HepG2 (cell line): ENCODE measurements around the gene ARHGEF1. TPM values are rescaled to one million over a fixed set of nuclear protein-coding genes. Genes with fewer than 3 reads are reported as not detected.

ENCODE experiments used
- ATAC-seq: fragments of 200-7000 bp; cut with Tn5 transposase; 3 replicates; pipeline ENCODE4 v1.9.1; 2020; ENCODE audit warnings: mild to moderate bottlenecking, moderate library complexity
- BruUV-seq: library from RNA; stranded (reverse); fragments of 400-500 nt; replicated peaks from 2 replicates; lab custom pipeline; 2021; lab: Mats Ljungman, UMichigan
- CTCF ChIA-PET: fragments of 300-600 bp; formaldehyde crosslinking; extraction: SDS; loops from one replicate; lab custom pipeline; 2021; ENCODE audit warnings: low total read pairs, inconsistent platforms, low intra/inter-chr PET ratio; lab: Yijun Ruan, JAX
- POLR2A ChIA-PET: fragments of 350-600 bp; sonication (Branson Sonifier 250); formaldehyde crosslinking; loops from one replicate; lab custom pipeline; 2020; ENCODE audit warnings: antibody characterized with exemption, inconsistent platforms; lab: Yijun Ruan, JAX
- DNase-seq: peaks from one replicate; pipeline ENCODE4 v3.0.0-alpha.2; 2015; ENCODE audit warnings: low spot score
- FAIRE-seq: peaks from 3 replicates; lab custom pipeline; 2011; peaks lifted over from hg19 to GRCh38; lab: Jason Lieb, UNC
- H2AFZ ChIP-seq: one replicate; pipeline ENCODE4 v1.6.1; 2011; ENCODE audit warnings: low read length, inconsistent platforms
- H3K27ac ChIP-seq: fragments of 300-600 bp; 3 replicates; pipeline ENCODE4 v1.8.0; 2011; ENCODE audit warnings: mixed run types, mild to moderate bottlenecking, mixed read lengths, low read length, inconsistent platforms; ENCODE audit not compliant: insufficient read depth; ENCODE audit errors: extremely low read length
- H3K27me3 ChIP-seq, 2 experiments: fragments of 200-600 bp in 1 of 2; 2 replicates in 1 of 2; 3 replicates in 1 of 2; pipeline versions ENCODE4 v1.6.0 to v1.8.0; 2011; ENCODE audit warnings: low read length in 2 of 2, mild to moderate bottlenecking in 2 of 2, moderate library complexity in 2 of 2, inconsistent platforms in 1 of 2; ENCODE audit not compliant: insufficient read depth in 2 of 2, control insufficient read depth in 1 of 2
- H3K36me3 ChIP-seq, 2 experiments: fragments of 200-600 bp in 1 of 2; replicated peaks in 1 of 2; 2 replicates in 1 of 2; 3 replicates in 1 of 2; pipeline versions ENCODE4 v1.5.1 to v1.8.0; 2011; ENCODE audit warnings: low read length in 2 of 2, inconsistent platforms in 1 of 2; ENCODE audit not compliant: insufficient read depth in 2 of 2, control insufficient read depth in 1 of 2
- H3K4me1 ChIP-seq: 2 replicates; pipeline ENCODE4 v1.5.1; 2012; ENCODE audit warnings: low read length, inconsistent platforms; ENCODE audit not compliant: insufficient read depth
- H3K4me2 ChIP-seq: 2 replicates; pipeline ENCODE4 v1.6.0; 2011; ENCODE audit warnings: low read depth, low read length, inconsistent platforms
- H3K4me3 ChIP-seq, 3 experiments: fragments of 200-600 bp in 1 of 3; sonication (generic), shearing (Covaris generic) in 1 of 3; replicated peaks in 1 of 3; 2 replicates each; pipeline ENCODE4 v1.5.1; 2011 to 2016; ENCODE audit warnings: low read length in 3 of 3, inconsistent platforms in 2 of 3, low read depth in 2 of 3, mild to moderate bottlenecking in 2 of 3, control low read depth in 1 of 3, mixed read lengths in 1 of 3; ENCODE audit not compliant: insufficient read depth in 1 of 3
- H3K79me2 ChIP-seq: one replicate; pipeline ENCODE4 v1.6.1; 2011; ENCODE audit warnings: low read length, inconsistent platforms; ENCODE audit not compliant: insufficient read depth
- H3K9ac ChIP-seq: 2 replicates; pipeline ENCODE4 v1.6.0; 2011; ENCODE audit warnings: mild to moderate bottlenecking, low read depth, low read length, inconsistent platforms; ENCODE audit not compliant: insufficient read depth
- H3K9me3 ChIP-seq: 2 replicates; pipeline ENCODE4 v1.5.1; 2012; ENCODE audit warnings: mild to moderate bottlenecking, low read length
- H4K20me1 ChIP-seq: 2 replicates; pipeline ENCODE4 v1.6.0; 2011; ENCODE audit warnings: inconsistent platforms, mild to moderate bottlenecking, low read length, moderate library complexity; ENCODE audit not compliant: insufficient read depth
- AKAP8 ChIP-seq: sonication (generic); formaldehyde crosslinking; IDR thresholded peaks from 2 replicates; pipeline ENCODE4 v1.5.1; 2020; ENCODE audit warnings: mild to moderate bottlenecking, missing genetic modification reagents
- FOXC1 ChIP-seq: sonication (generic); formaldehyde crosslinking; IDR thresholded peaks from 2 replicates; pipeline ENCODE4 v1.8.0; 2022; ENCODE audit warnings: mild to moderate bottlenecking, missing genetic modification reagents, borderline replicate concordance
- KAT8 ChIP-seq: IDR thresholded peaks from 2 replicates; pipeline ENCODE4 v1.6.1; 2016; ENCODE audit warnings: missing genetic modification reagents, missing compliant biosample characterization
- MBNL3 ChIP-seq: fragments of 250-450 bp; sonication (Bioruptor Pico); conservative IDR thresholded peaks from 2 replicates; pipeline ENCODE4 v1.8.0; 2022; ENCODE audit warnings: mild to moderate bottlenecking, inconsistent platforms
- POLR2AphosphoS5 ChIP-seq: IDR thresholded peaks from 2 replicates; pipeline ENCODE4 v1.6.1; 2012; ENCODE audit warnings: low read depth, low read length
- POLR2G ChIP-seq: fragments of 200-400 bp; formaldehyde crosslinking; IDR thresholded peaks from 2 replicates; pipeline ENCODE4 v1.6.1; 2018; ENCODE audit warnings: mild to moderate bottlenecking, low read depth, low read length, moderate library complexity
- THYN1 ChIP-seq: sonication (generic); formaldehyde crosslinking; IDR thresholded peaks from 2 replicates; pipeline ENCODE4 v1.8.1; 2023; ENCODE audit warnings: low read depth, mild to moderate bottlenecking, moderate library complexity, missing genetic modification reagents, borderline replicate concordance
- ZNF329 ChIP-seq: sonication (generic); formaldehyde crosslinking; IDR thresholded peaks from 2 replicates; pipeline ENCODE4 v1.9.0; 2021; ENCODE audit warnings: low read depth, mild to moderate bottlenecking, missing genetic modification reagents
- WGBS: methylation state at CpG from one replicate; pipeline ENCODE4 v1.1.6; 2017; ENCODE audit warnings: low lambda C conversion rate; 5-methylcytosine and 5-hydroxymethylcytosine counted together
- in situ Hi-C: cut with HindIII; loops from 2 replicates; pipeline ENCODE4 v1.10.0; 2017; ENCODE audit warnings: low pct_unique_long_range_greater_than_20kb; ENCODE audit not compliant: extremely low pct_ligation_motif_present
- intact Hi-C: fragments of 100-400 bp; cut with micrococcal nuclease; formaldehyde crosslinking; loops from one replicate; pipeline ENCODE4 v1.10.0; 2022; ENCODE audit not compliant: unreplicated experiment
- polyA plus RNA-seq, 8 experiments: library from polyadenylated mRNA; depleted of rRNA in 3 of 8; stranded (reverse) in 7 of 8; unstranded in 1 of 8; fragments of >200 nt; fragmentation: Illumina TruSeq in 4 of 8; extraction: Trizol in 4 of 8; gene quantifications; 2 replicates each; pipeline versions ENCODE4 v1.2.1 to v1.2.3, GENCODE V29; 2011 to 2016; ENCODE audit warnings: low read depth in 4 of 8, missing spikeins in 1 of 8, mixed read lengths in 1 of 8; ENCODE audit not compliant: insufficient read depth in 1 of 8
- total RNA-seq, 5 experiments: library from RNA; depleted of rRNA; stranded (reverse); fragments of >200 nt; fragmentation: Illumina TruSeq; extraction: Trizol; gene quantifications; 2 replicates each; pipeline ENCODE4 v1.2.3, GENCODE V29; 2016; ENCODE audit warnings: low read depth in 1 of 5
- TF ChIP-seq, protein P1 (sequence below): sonication (generic); formaldehyde crosslinking; IDR thresholded peaks from 2 replicates; pipeline ENCODE4 v1.4.0; 2020; ENCODE audit warnings: missing genetic modification reagents

The ARHGEF1 gene
- total and polyA plus RNA-seq, 2 of the 13 experiments (the other 11 are each of a cell fraction or from before 2014, with no cell fraction given), result 33.7 to 34.7 TPM

DNA sequence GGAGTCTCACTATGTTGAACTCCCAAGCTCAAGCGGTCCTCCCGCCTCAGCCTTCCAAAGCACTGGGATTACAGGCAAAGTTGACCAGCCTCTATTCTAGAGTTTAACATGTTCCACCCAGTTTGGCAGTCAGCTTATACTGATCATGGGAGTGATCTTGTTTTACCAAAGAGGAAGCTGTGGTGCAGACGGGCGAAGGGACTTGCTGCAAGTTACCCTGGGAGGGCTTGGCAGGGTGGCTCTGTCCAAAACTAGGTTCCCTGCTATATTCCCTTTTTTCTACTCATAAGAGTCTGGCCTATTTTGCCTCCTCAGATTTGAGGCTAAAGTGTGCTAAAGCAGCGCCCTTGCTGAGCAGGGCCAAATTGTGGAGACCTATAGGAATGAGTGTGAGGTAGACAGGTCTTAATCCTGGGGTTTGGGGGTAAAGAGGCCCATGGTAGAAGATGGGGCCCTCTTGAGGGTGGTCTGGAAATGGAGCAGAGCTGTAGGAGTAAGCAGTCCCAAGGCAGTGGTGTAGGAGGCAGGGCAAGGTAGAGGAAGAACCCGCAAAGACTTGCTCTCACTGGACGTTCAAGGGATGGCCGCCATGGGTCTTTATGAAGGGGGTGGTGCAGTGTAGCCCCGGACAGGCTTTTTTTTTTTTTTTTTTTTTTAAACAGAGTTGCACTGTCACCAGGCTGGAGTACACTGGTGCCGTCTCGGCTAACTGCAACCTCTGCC, 19.6 kb upstream of the ARHGEF1 start:
- H4K20me1 ChIP-seq, result peaks cover 69% of the 10 kb centered on the region
- ChIA-PET POLR2A (interaction anchor here (1.3 to 2.7 kb wide), 3 partner anchors 9 to 96 kb away, joined by 3 to 18 read pairs (median 7); partner anchors contain the start of gene RABAC1), CTCF (no interaction called here)
- H3K79me2 ChIP-seq, result peaks cover 67% of the 10 kb centered on the region
- H3K4me3 ChIP-seq, result peak overlapping the region in 1 of 3 experiments; percentile 16; a peak in 3 of 6 replicates
- in situ Hi-C loops (no loop called here), intact Hi-C loops (no loop called here)
- H3K36me3 ChIP-seq, result peaks cover 29 to 68% of the 10 kb centered on the region in 2 experiments
- no peak for FAIRE-seq
- peak overlapping the region; percentile 87 for H3K4me2 ChIP-seq
- BruUV-seq, result no TSS peak
- no peak overlapping the region for H2AFZ ChIP-seq
- no peaks in the 10 kb centered on the region for H3K9me3 ChIP-seq
- H3K4me1 ChIP-seq, result peaks cover 77% of the 10 kb centered on the region
- DNase-seq, result no peak
- WGBS, result 92% methylated on average over 9 of the region's 11 CpGs
- TF ChIP-seq KAT8 (no peak), MBNL3 (no peak), POLR2AphosphoS5 (peak; percentile 47; the same call in 1 of the 2 replicates), POLR2G (peak; percentile 15; the same call in 1 of the 2 replicates), FOXC1 (CRISPR knock-in tag) (0 out of 2 replicates have a peak, but pooled peaks have one; percentile 48), AKAP8 (CRISPR knock-in tag) (0 out of 2 replicates have a peak, but pooled peaks have one; percentile 29), THYN1 (no peak), ZNF329 (CRISPR knock-in tag) (no peak)
- TF ChIP-seq, protein P1, sequence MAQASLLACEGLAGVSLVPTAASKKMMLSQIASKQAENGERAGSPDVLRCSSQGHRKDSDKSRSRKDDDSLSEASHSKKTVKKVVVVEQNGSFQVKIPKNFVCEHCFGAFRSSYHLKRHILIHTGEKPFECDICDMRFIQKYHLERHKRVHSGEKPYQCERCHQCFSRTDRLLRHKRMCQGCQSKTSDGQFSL (CRISPR knock-in tag), result no peak
- peak overlapping the region; percentile 36; the same call in 1 of the 2 replicates for H3K9ac ChIP-seq
- no peak for ATAC-seq
- no peak overlapping the region for H3K27ac ChIP-seq
- peaks cover 0 to 4% of the 10 kb centered on the region in 2 experiments; a peak in 1 of 5 replicates for H3K27me3 ChIP-seq
